HepG2 (cell line): ENCODE data around the gene LIFR.

Experiments
- BRD4 ChIP-seq: sonication (generic); formaldehyde crosslinking; IDR thresholded peaks from 2 replicates; pipeline ENCODE4 v1.4.0; 2020; ENCODE audit warnings: missing genetic modification reagents
- U2AF1 ChIP-seq: fragments of 200-400 bp; formaldehyde crosslinking; optimal IDR thresholded peaks from 2 replicates; pipeline ENCODE3; 2017; ENCODE audit warnings: mild to moderate bottlenecking, low read depth, low read length

DNA sequence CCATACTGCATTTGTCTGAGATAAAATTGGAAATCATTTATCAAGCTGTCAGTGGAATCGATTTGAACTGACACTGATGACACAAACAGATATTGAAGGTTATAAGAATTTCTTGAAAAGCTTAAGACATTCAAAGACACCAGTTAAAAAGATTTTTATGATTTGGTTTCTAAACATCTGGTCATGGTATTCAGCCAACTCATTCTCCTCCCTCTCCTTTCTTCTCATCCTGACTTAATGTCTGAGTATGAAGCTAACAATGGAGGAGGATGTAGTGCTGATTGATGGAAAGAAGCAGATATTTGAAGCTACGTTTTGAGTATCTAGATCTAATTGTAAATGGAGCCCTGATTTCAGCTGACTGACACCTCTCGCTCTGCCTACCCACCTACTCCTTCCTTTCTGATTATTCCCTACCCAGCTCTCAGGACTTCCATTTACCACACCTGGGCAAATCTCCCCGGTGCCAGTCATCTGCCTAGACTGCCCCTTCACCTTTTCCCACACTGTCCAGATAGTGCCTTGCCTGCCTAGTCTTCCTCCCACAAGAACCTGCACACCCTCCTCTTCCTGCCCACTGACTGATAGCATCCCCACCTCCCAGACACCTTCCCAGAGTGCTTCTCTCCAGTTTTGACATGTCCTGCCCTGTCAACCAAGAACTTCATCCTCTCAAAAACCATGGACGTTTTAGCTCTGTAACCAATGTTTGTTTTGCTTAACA is 20.7 kb upstream of the LIFR start:
- TF ChIP-seq U2AF1 (no peak), BRD4 (CRISPR knock-in tag) (no peak)
